Osteoblast (primary cell): Measurements from ENCODE around the gene SHD. TPM values are rescaled to one million over a fixed set of nuclear protein-coding genes. Genes with fewer than 3 reads are reported as not detected.

Source experiments
- DNase-seq: peaks from one replicate; pipeline ENCODE4 v3.0.0; 2011; ENCODE audit warnings: low spot score, mixed read lengths; ENCODE audit not compliant: insufficient read length; ENCODE audit errors: missing footprints
- H2AFZ ChIP-seq: 2 replicates; pipeline ENCODE4 v1.6.0; 2011; ENCODE audit warnings: mild to moderate bottlenecking, low read length
- H3K27ac ChIP-seq: 2 replicates; pipeline ENCODE4 v1.5.1; 2011; ENCODE audit warnings: mild to moderate bottlenecking, low read depth, low read length, moderate library complexity
- H3K27me3 ChIP-seq: 2 replicates; pipeline ENCODE4 v1.6.0; 2012; ENCODE audit warnings: mild to moderate bottlenecking, control low read depth, inconsistent platforms, low read length, moderate library complexity; ENCODE audit not compliant: insufficient read depth
- H3K36me3 ChIP-seq: 2 replicates; pipeline ENCODE4 v1.5.1; 2011; ENCODE audit warnings: mild to moderate bottlenecking, low read length, control low read depth, moderate library complexity; ENCODE audit not compliant: insufficient read depth
- H3K4me1 ChIP-seq: 2 replicates; pipeline ENCODE4 v1.5.1; 2011; ENCODE audit warnings: mild to moderate bottlenecking, low read length, control low read depth, moderate library complexity; ENCODE audit not compliant: insufficient read depth
- H3K4me2 ChIP-seq: 2 replicates; pipeline ENCODE4 v1.6.0; 2011; ENCODE audit warnings: mild to moderate bottlenecking, low read length; ENCODE audit not compliant: insufficient read depth
- H3K4me3 ChIP-seq: fragments of 200-600 bp; sonication (generic); 3 replicates; pipeline ENCODE4 v1.5.1; 2012; ENCODE audit warnings: mild to moderate bottlenecking, low read length, inconsistent platforms; ENCODE audit not compliant: insufficient read depth
- H3K79me2 ChIP-seq: 2 replicates; pipeline ENCODE4 v1.6.0; 2012; ENCODE audit warnings: mild to moderate bottlenecking, low read length, control low read depth, inconsistent platforms; ENCODE audit not compliant: insufficient read depth
- H3K9me3 ChIP-seq: 2 replicates; pipeline ENCODE4 v1.5.1; 2011; ENCODE audit warnings: low read depth, low read length, control low read depth
- H4K20me1 ChIP-seq: 2 replicates; pipeline ENCODE4 v1.6.0; 2012; ENCODE audit warnings: mild to moderate bottlenecking, low read length, control low read depth; ENCODE audit not compliant: insufficient read depth
- total RNA-seq: library from RNA; depleted of rRNA; stranded (reverse); fragments of >200 nt; gene quantifications from 2 replicates; pipeline ENCODE4 v1.2.3, GENCODE V29; 2012
- TF ChIP-seq, protein P1 (sequence below): IDR thresholded peaks from 2 replicates; pipeline ENCODE4 v1.5.1; 2011; ENCODE audit warnings: mild to moderate bottlenecking, low read depth, low read length, moderate library complexity; ENCODE audit errors: extremely low read depth

The SHD gene
- total RNA-seq, 1 donor: not detected

GRCh38 chr19:4297901-4298809 lies 19.1 kb downstream of the SHD start:
- Histone ChIP-seq H3K79me2 (no peaks in the 10 kb centered on the region), H3K27ac (no peak overlapping the region), H3K36me3 (no peaks in the 10 kb centered on the region), H2AFZ (no peak overlapping the region), H4K20me1 (no peaks in the 10 kb centered on the region), H3K27me3 (no peaks in the 10 kb centered on the region), H3K9me3 (no peaks in the 10 kb centered on the region), H3K4me3 (no peak overlapping the region), H3K4me2 (no peak overlapping the region), H3K4me1 (no peaks in the 10 kb centered on the region)
- DNase-seq: peak; percentile 63
- TF ChIP-seq, protein P1, sequence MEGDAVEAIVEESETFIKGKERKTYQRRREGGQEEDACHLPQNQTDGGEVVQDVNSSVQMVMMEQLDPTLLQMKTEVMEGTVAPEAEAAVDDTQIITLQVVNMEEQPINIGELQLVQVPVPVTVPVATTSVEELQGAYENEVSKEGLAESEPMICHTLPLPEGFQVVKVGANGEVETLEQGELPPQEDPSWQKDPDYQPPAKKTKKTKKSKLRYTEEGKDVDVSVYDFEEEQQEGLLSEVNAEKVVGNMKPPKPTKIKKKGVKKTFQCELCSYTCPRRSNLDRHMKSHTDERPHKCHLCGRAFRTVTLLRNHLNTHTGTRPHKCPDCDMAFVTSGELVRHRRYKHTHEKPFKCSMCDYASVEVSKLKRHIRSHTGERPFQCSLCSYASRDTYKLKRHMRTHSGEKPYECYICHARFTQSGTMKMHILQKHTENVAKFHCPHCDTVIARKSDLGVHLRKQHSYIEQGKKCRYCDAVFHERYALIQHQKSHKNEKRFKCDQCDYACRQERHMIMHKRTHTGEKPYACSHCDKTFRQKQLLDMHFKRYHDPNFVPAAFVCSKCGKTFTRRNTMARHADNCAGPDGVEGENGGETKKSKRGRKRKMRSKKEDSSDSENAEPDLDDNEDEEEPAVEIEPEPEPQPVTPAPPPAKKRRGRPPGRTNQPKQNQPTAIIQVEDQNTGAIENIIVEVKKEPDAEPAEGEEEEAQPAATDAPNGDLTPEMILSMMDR: no peak

DNA sequence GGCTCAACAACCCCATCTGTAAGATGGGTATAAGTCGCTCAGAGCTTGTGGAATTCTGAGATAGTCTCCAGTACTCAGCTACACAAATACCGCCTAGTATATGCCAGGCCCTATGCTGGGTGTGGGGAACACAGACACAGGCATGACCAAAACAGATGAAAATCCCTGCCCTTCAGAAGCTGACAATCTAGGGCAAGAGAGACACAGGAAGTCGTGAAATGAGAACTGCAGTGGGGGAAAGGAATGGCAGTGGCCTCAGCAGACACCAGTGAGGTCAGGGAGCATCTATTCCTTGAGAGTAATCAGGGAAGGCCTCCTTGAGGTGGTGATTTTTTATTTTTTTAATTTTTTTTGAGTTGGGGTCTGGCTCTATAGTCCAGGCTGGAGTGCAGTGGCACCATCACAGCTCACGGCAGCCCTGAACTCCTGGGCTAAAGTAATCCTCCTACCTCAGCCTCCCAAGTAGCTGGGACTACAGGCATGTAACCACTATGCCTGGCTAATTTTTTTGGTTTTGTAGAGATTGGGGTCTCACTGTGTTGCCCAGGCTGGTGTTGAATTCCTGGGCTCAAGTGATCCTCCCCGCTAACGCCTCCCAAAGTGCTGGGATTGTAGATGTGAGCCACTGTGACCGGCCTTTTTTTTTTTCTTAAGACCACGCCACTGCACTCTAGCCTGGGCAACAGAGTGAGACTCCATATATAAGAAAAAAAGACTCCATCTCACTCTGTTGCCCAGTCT lies 19.9 kb downstream of the SHD start:
- Histone ChIP-seq H3K27me3 (no peaks in the 10 kb centered on the region), H2AFZ (no peak overlapping the region), H3K4me2 (no peak overlapping the region), H3K9me3 (no peaks in the 10 kb centered on the region), H3K4me3 (no peak overlapping the region), H3K4me1 (no peaks in the 10 kb centered on the region), H4K20me1 (no peaks in the 10 kb centered on the region), H3K79me2 (no peaks in the 10 kb centered on the region), H3K27ac (no peak overlapping the region), H3K36me3 (no peaks in the 10 kb centered on the region)
- peak; percentile 48 for DNase-seq
- TF ChIP-seq, protein P1: no peak

DNA sequence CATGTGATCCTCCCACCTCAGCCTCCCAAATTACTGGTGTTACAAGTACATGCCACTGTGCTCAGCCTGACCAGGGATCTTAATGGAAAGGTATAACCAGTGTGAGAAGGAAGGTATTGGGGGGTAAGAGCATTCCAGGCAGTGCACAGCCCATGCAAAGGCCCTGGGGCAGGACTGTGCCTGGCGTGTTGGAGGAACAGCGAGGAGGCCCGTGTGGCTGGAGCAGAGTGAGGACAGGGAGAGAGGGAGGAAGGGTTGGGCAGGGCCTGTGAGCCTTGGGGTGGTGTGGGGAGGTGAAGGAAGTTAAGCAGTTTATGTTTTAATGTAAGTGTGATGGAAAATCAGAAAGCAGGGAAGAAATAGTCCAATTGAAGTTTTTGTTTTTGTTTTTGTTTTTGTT lies 21.5 kb downstream of the SHD start:
- Histone ChIP-seq H3K27me3 (no peaks in the 10 kb centered on the region), H3K4me1 (no peaks in the 10 kb centered on the region), H3K9me3 (no peaks in the 10 kb centered on the region), H3K4me2 (no peak overlapping the region), H3K27ac (no peak overlapping the region), H3K4me3 (no peak overlapping the region), H2AFZ (no peak overlapping the region), H3K79me2 (no peaks in the 10 kb centered on the region), H4K20me1 (no peaks in the 10 kb centered on the region), H3K36me3 (no peaks in the 10 kb centered on the region)
- no peak for DNase-seq
- TF ChIP-seq, protein P1: no peak
